T47D (cell line): ENCODE results near the gene CDK19.
A peak's percentile ranks its signal among the peaks of the same experiment; 100 is the strongest.

ENCODE experiments used
- DNase-seq, 2 experiments: peaks; one replicate each; pipeline versions ENCODE4 v3.0.0 to v3.0.0-alpha.2; 2011 to 2012; ENCODE audit warnings: low read depth in 1 of 2, low spot score in 1 of 2
- JUND ChIP-seq: IDR thresholded peaks from 2 replicates; pipeline ENCODE4 v1.6.1; 2012; ENCODE audit warnings: low read depth
- in situ Hi-C: cut with HindIII; loops from 2 replicates; pipeline ENCODE4 v1.10.0; 2016; ENCODE audit warnings: low sequenced_read_pairs, low pct_unique_long_range_greater_than_20kb

Gene CDK19

GRCh38 chr6:110693994-110694393, 121.3 kb downstream of the CDK19 start:
- no peak for DNase-seq
- in situ Hi-C loops, result no loop called here
- TF ChIP-seq JUND, result no peak

- in situ Hi-C loops, result no loop called here
- no peak for TF ChIP-seq JUND
- no peak for DNase-seq
These were observed 122.0 kb downstream of the CDK19 start for GRCh38 chr6:110693296-110693695.

- DNase-seq, result no peak
- TF ChIP-seq JUND, result no peak
- in situ Hi-C loops, result no loop called here
These were observed 124.4 kb downstream of the CDK19 start for GRCh38 chr6:110690916-110691315.

GRCh38 chr6:110690106-110690654, 125.1 kb downstream of the CDK19 start:
- in situ Hi-C loops, result no loop called here
- DNase-seq, result no peak
- no peak for TF ChIP-seq JUND

GRCh38 chr6:110689275-110689935, 125.9 kb downstream of the CDK19 start:
- no peak for DNase-seq
- in situ Hi-C loops, result no loop called here
- TF ChIP-seq JUND, result no peak

GRCh38 chr6:110688661-110689268, 126.5 kb downstream of the CDK19 start:
- TF ChIP-seq JUND, result no peak
- in situ Hi-C loops, result no loop called here
- DNase-seq, result no peak

- in situ Hi-C loops, result no loop called here
- no peak for DNase-seq
These were observed 127.9 kb downstream of the CDK19 start for GRCh38 chr6:110687326-110687725.

GRCh38 chr6:110683241-110683640, 132.0 kb downstream of the CDK19 start:
- TF ChIP-seq JUND, result no peak
- in situ Hi-C loops, result no loop called here
- DNase-seq, result no peak

More at GRCh38 chr6:110687326-110687725, 127.9 kb downstream of the CDK19 start:
- no peak for TF ChIP-seq JUND

- TF ChIP-seq JUND, result no peak
- peak; percentile 9 to 85 for DNase-seq
- in situ Hi-C loops, result no loop called here
These were observed 132.8 kb downstream of the CDK19 start for GRCh38 chr6:110682460-110682853.

- in situ Hi-C loops, result no loop called here
- TF ChIP-seq JUND, result peak; percentile 54; the same call in 1 of the 2 replicates
- DNase-seq, result no peak
These were observed 133.5 kb downstream of the CDK19 start for GRCh38 chr6:110681543-110682459.

GRCh38 chr6:110676396-110676795, 138.9 kb downstream of the CDK19 start:
- in situ Hi-C loops, result no loop called here
- DNase-seq, result no peak
- TF ChIP-seq JUND, result no peak

- DNase-seq, result no peak
- in situ Hi-C loops, result no loop called here
- no peak for TF ChIP-seq JUND
These were observed 141.2 kb downstream of the CDK19 start for GRCh38 chr6:110674096-110674495.
